PC-3 (cell line): ENCODE data around the gene ZXDB.
A peak's percentile ranks its signal among the peaks of the same experiment; 100 is the strongest.
"Not testable (repeated sequence)": the region's sequence is repeated elsewhere in the genome, so short reads cannot be mapped to it uniquely, and the experiment has no call there.

Experiments used
- EZH2 ChIP-seq: fragments of 300-600 bp; sonication (generic); IDR thresholded peaks from one replicate; pipeline ENCODE4 v1.6.1; 2017; ENCODE audit warnings: antibody characterized with exemption, mild to moderate bottlenecking, low read length; ENCODE audit not compliant: unreplicated experiment
- EZH2phosphoT487 ChIP-seq: fragments of 300-600 bp; sonication (generic); IDR thresholded peaks from 2 replicates; pipeline ENCODE4 v1.6.1; 2018; ENCODE audit warnings: mild to moderate bottlenecking, antibody characterized with exemption, low read length, borderline replicate concordance
- TF ChIP-seq, protein P1 (sequence below): fragments of 300-600 bp; sonication (generic); conservative IDR thresholded peaks from 2 replicates; pipeline ENCODE4 v1.5.1; 2017; ENCODE audit warnings: antibody characterized with exemption, low read depth, mild to moderate bottlenecking, low read length

DNA sequence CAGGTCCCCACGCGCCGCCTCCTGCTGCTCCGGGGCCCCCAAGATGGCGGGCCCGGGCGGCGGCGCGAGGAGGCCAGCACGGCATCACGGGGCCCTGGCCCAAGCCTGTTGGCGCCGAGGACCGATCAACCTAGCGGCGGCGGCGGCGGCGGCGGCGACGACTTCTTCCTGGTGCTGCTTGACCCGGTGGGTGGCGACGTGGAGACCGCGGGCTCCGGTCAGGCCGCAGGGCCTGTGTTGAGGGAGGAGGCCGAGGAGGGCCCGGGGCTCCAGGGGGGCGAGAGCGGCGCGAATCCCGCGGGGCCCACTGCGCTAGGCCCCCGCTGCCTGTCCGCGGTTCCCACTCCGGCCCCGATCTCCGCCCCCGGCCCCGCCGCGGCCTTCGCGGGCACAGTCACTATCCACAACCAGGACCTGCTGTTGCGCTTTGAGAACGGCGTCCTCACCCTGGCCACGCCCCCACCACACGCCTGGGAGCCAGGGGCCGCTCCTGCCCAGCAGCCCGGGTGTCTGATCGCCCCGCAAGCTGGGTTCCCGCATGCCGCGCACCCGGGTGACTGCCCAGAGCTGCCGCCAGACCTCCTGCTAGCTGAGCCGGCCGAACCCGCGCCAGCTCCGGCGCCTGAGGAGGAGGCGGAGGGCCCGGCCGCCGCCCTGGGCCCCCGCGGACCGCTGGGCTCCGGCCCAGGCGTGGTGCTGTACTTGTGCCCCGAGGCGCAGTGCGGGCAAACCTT is 516 bp downstream of the ZXDB start:
- TF ChIP-seq, protein P1, sequence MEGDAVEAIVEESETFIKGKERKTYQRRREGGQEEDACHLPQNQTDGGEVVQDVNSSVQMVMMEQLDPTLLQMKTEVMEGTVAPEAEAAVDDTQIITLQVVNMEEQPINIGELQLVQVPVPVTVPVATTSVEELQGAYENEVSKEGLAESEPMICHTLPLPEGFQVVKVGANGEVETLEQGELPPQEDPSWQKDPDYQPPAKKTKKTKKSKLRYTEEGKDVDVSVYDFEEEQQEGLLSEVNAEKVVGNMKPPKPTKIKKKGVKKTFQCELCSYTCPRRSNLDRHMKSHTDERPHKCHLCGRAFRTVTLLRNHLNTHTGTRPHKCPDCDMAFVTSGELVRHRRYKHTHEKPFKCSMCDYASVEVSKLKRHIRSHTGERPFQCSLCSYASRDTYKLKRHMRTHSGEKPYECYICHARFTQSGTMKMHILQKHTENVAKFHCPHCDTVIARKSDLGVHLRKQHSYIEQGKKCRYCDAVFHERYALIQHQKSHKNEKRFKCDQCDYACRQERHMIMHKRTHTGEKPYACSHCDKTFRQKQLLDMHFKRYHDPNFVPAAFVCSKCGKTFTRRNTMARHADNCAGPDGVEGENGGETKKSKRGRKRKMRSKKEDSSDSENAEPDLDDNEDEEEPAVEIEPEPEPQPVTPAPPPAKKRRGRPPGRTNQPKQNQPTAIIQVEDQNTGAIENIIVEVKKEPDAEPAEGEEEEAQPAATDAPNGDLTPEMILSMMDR: not testable (repeated sequence)
- TF ChIP-seq EZH2: not testable (repeated sequence)
- TF ChIP-seq EZH2phosphoT487: 0 out of 2 replicates have a peak, but pooled peaks have one; percentile 29
